ENCODE data around the gene PHOSPHO2.

The PHOSPHO2 gene

GRCh38 chr2:169694113-169694893, at the start of gene PHOSPHO2, which contains the start of gene CFAP210:
Gene PHOSPHO2, plus strand, starts transcription at chr2:169694469. Its CDS starts 6,503 bp downstream, at chr2:169700972.
Gene CFAP210, minus strand, starts transcription at chr2:169694405. Its CDS starts 78 bp downstream, at chr2:169694327.
- peak; percentile 79 for DNase-seq (ENCODE audit: low read depth)

DNA sequence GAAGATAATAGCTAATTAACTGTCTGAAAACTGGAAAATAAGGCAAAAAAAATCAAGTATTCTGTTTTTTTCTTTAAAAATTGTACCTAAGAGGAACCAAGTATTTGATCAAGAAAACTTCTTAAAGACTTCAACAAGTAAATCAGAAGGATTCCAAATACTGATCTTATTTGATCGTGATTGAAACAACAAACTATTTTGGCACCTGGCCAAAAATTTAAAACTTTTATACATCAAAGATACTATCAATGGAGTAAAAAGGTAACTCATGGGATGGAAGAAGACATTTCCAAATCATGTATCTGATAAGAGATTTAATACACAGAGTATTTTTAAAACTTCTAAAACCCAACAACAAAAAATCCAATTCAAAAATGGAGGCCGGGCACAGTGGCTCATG, 46.8 kb upstream of the PHOSPHO2 start:
- no peak for DNase-seq (ENCODE audit: low read depth)

- DNase-seq (ENCODE audit: low read depth), result no peak
These were observed 45.0 kb upstream of the PHOSPHO2 start for GRCh38 chr2:169649278-169649677.

DNA sequence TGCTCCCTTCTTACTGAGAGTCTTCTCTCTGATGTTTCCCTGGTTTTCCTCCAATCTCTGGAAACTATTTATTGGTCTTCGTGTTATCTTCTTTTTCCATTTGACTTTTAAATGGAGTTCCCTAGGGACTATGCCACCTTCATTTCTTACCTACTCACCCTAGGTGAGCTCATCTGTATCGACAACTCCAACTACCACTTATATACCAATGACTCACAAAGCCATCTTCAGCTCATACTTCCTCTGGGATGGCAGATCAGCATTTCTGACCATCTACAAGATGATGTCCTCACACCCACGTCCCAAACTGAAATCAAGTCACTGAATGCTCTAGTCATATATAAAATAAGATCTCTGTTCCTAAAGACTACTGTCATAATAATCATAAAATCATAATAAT, 40.6 kb upstream of the PHOSPHO2 start:
- DNase-seq (ENCODE audit: low read depth), result no peak

GRCh38 chr2:169656164-169656563, 38.1 kb upstream of the PHOSPHO2 start:
- no peak for DNase-seq (ENCODE audit: low read depth)

DNA sequence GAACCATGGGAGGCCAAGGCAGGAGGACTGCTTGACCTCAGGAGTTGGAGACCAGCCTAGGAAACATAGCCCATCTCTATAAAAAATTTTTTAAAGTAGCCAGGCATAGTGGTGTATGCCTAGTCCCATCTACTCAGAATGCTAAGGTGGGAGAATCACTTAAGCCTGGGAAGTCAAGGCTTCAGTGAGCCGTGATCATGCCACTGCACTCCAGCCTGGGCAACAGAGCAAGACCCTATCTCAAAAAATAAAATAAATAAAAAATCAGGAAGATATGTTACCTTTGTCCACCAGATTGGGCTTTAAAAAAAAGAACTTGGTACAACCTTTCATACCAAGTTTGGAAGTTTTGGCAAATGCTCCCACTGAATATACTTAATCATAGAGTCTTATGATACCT, 35.4 kb upstream of the PHOSPHO2 start:
- no peak for DNase-seq (ENCODE audit: low read depth)

- no peak for DNase-seq (ENCODE audit: low read depth)
These were observed 34.9 kb upstream of the PHOSPHO2 start for GRCh38 chr2:169659320-169659719.

GRCh38 chr2:169661265-169661664, 33.0 kb upstream of the PHOSPHO2 start:
- no peak for DNase-seq (ENCODE audit: low read depth)

- no peak for DNase-seq (ENCODE audit: low read depth)
These were observed 31.5 kb upstream of the PHOSPHO2 start for GRCh38 chr2:169662744-169663143.

DNA sequence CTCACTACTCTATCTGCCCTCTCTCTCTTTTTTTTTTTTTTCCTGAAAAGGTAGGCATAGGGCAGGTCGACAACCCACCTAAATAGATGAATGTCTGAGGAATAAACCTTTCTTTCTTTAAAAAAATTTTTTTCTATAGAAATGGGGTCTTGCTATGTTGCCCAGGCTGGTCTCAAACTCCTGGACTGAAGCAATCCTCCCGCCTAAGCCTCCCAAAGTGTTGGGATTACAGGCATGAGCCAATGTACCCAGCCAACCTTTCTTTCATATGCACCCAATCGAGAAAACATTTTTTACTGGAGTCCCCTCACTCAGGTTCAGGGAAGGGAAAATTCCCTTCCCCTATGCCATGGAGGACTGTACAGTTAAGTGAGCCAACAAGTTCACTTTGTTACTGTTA, 31.0 kb upstream of the PHOSPHO2 start:
- no peak for DNase-seq (ENCODE audit: low read depth)

GRCh38 chr2:169664600-169664977, 29.7 kb upstream of the PHOSPHO2 start:
- DNase-seq (ENCODE audit: low read depth), result no peak

- DNase-seq (ENCODE audit: low read depth), result no peak
These were observed 29.0 kb upstream of the PHOSPHO2 start for GRCh38 chr2:169664978-169665930.

- DNase-seq (ENCODE audit: low read depth), result no peak
These were observed 26.7 kb upstream of the PHOSPHO2 start for GRCh38 chr2:169667583-169667982.

DNA sequence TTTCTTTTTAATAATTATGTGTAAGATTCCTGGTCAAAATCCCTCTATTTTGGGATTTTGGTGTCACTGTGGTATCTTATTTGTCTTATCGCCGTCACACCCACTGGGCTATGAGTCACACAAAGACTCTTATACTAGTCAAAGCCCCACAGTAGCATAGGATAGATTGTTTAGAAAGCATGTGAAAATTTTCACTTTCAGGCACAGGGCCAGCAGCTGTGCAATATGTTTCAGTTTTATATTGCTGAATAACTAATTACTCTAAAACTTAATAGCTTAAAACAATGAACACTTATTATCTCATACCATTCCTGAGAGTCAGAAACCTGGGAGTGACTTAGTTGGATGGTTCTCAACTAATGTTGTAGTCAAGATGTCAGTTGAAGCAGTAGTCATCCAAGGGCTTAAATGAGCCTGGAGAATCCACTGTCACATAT, 24.0 kb upstream of the PHOSPHO2 start:
- no peak for DNase-seq (ENCODE audit: low read depth)

- no peak for DNase-seq (ENCODE audit: low read depth)
These were observed 23.3 kb upstream of the PHOSPHO2 start for GRCh38 chr2:169670937-169671336.

DNA sequence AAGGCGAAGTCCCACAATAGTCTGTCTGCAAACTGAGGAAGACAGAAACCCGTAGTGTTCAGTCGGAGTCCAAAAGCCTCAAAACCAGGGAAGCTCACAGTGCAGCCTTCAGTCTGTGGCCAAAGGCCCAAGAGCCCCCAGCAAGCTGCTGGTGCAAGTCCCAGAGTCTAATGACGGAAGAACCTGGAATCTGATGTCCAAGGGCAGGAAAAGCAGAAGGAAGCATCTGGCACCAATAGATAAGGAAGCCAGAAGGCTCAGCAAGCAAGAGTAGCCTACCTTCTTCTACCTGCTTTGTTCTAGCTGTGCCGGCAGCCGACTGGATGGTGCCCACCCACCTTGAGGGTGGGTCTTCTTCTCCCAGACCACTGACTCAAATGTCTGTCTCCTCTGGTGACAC, 21.9 kb upstream of the PHOSPHO2 start:
- no peak for DNase-seq (ENCODE audit: low read depth)

DNA sequence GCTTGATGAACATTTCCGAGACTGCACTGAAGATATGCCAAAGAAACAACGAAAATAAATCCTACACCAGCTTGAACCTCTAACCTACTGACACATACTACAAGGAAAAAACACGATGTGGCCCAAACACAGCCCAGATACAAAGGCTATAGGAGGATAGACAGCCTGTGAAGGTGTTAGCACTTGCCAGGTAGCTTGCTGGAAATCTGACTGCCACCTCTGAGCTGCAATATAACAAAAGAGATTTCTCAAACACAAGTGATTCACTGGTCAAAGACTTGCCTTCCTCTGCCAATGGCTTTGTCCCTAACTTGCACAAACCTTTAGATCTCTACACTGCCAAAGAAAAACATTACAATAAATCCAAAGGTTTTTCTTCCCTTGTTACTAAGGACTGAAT, 21.2 kb upstream of the PHOSPHO2 start:
- no peak for DNase-seq (ENCODE audit: low read depth)

DNA sequence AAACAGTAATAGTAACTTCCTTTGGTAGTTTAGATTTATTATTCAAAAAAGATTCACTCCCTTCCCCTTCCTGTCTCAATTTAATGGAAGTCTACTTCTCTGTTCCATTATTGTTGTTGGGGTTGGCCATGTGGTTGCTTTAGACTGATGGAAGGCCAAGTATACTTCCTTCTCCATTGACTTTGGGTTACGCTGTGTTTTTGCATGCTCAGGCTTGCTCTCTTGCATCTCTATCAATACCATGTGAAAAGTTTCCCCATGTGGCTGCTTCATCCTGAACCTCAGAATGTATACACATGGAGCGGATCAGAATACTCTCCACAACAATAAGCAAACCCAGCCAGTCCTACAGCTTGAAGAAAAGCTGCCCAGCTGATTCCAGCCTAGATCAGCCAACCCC, 20.3 kb upstream of the PHOSPHO2 start:
- no peak for DNase-seq (ENCODE audit: low read depth)

DNA sequence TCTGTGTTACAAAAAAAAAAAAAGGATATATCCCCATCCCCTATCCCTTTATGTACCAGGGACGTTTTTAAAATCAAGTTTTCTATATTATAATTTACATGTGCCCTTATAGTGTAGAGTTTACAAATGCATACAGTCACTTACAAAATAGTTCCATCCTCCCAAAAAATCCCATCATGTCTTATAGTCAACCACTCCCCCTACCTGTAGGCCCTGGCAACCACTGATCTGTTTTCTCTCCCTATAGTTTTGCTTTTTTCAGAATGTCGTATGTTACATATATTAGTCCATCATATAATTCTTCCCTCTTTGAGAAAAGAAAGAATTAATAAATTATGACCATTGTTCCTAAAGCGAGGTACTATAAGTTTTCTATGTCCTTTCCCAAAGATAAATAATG, 17.9 kb upstream of the PHOSPHO2 start:
- no peak for DNase-seq (ENCODE audit: low read depth)

GRCh38 chr2:169676850-169677249, 17.4 kb upstream of the PHOSPHO2 start:
- DNase-seq (ENCODE audit: low read depth), result no peak

- DNase-seq (ENCODE audit: low read depth), result no peak
These were observed 11.2 kb upstream of the PHOSPHO2 start for GRCh38 chr2:169683054-169683424.

- DNase-seq (ENCODE audit: low read depth), result no peak
These were observed 10.7 kb upstream of the PHOSPHO2 start for GRCh38 chr2:169683425-169684134.
